SK-N-SH (cell line): ENCODE results near the gene DMRTB1. TPM values are rescaled to one million over a fixed set of nuclear protein-coding genes. Genes with fewer than 3 reads are reported as not detected.
A peak's percentile ranks its signal among the peaks of the same experiment; 100 is the strongest.

Experiments
- CTCF ChIA-PET: fragments of 300-600, 350-600 bp; formaldehyde crosslinking; extraction: SDS; loops from one replicate; lab custom pipeline; 2021; lab: Yijun Ruan, JAX
- POLR2A ChIA-PET: fragments of 350-600 bp; sonication (Branson Sonifier 250); formaldehyde crosslinking; extraction: SDS; loops from one replicate; lab custom pipeline; 2020; ENCODE audit warnings: antibody characterized with exemption, inconsistent platforms; lab: Yijun Ruan, JAX
- DNase-seq: peaks from one replicate; pipeline ENCODE4 v3.0.0; 2012
- H2AFZ ChIP-seq: fragments of 200-600 bp; sonication (generic); 2 replicates; pipeline ENCODE4 v1.8.1; 2016; ENCODE audit warnings: antibody characterized with exemption, mild to moderate bottlenecking, low read depth
- H3F3A ChIP-seq: fragments of 200-600 bp; sonication (generic); replicated peaks from 2 replicates; pipeline ENCODE3; 2016; ENCODE audit warnings: antibody characterized with exemption, mild to moderate bottlenecking; ENCODE audit not compliant: insufficient read depth
- H3K27ac ChIP-seq, 2 experiments: fragments of 200-500 bp in 1 of 2; fragments of 200-600 bp in 1 of 2; sonication (Bioruptor generic) in 1 of 2; sonication (generic), shearing (Covaris generic) in 1 of 2; 2 replicates each; pipeline versions ENCODE4 v1.5.1 to v1.6.1; 2014 to 2016; ENCODE audit warnings: low read depth in 2 of 2, inconsistent platforms in 1 of 2, low read length in 1 of 2, mild to moderate bottlenecking in 1 of 2, mixed read lengths in 1 of 2
- H3K27me3 ChIP-seq: fragments of 200-600 bp; sonication (generic), shearing (Covaris generic); 2 replicates; pipeline ENCODE4 v1.6.1; 2016; ENCODE audit warnings: mixed run types; ENCODE audit not compliant: insufficient read depth
- H3K36me3 ChIP-seq, 2 experiments: fragments of 200-500 bp in 1 of 2; fragments of 200-600 bp in 1 of 2; sonication (Bioruptor generic) in 1 of 2; sonication (generic) in 1 of 2; replicated peaks in 1 of 2; 2 replicates each; pipeline versions ENCODE3 to v1.5.1; 2014 to 2016; ENCODE audit warnings: low read length in 1 of 2, mild to moderate bottlenecking in 1 of 2; ENCODE audit not compliant: insufficient read depth in 2 of 2, control insufficient read depth in 1 of 2
- H3K4me1 ChIP-seq, 2 experiments: fragments of 200-500 bp in 1 of 2; fragments of 200-600 bp in 1 of 2; sonication (Bioruptor generic) in 1 of 2; sonication (generic), shearing (Covaris generic) in 1 of 2; 2 replicates each; pipeline versions ENCODE4 v1.5.1 to v1.6.1; 2014 to 2016; ENCODE audit warnings: low read depth in 1 of 2, low read length in 1 of 2, mixed run types in 1 of 2; ENCODE audit not compliant: insufficient read depth in 2 of 2, control insufficient read depth in 1 of 2
- H3K4me2 ChIP-seq: fragments of 200-600 bp; sonication (generic), shearing (Covaris generic); 2 replicates; pipeline ENCODE4 v1.6.1; 2017; ENCODE audit warnings: mixed run types
- H3K4me3 ChIP-seq, 2 experiments: fragments of 200-500 bp in 1 of 2; fragments of 200-600 bp in 1 of 2; sonication (Bioruptor generic) in 1 of 2; sonication (generic), shearing (Covaris generic) in 1 of 2; 2 replicates each; pipeline versions ENCODE4 v1.5.1 to v1.8.1; 2014 to 2016; ENCODE audit warnings: low read depth in 2 of 2, inconsistent platforms in 1 of 2, low read length in 1 of 2, mild to moderate bottlenecking in 1 of 2, mixed read lengths in 1 of 2, moderate library complexity in 1 of 2
- H3K79me2 ChIP-seq: fragments of 200-600 bp; sonication (generic); 2 replicates; pipeline ENCODE4 v1.8.1; 2017; ENCODE audit warnings: mild to moderate bottlenecking; ENCODE audit not compliant: insufficient read depth
- H3K9ac ChIP-seq: fragments of 200-600 bp; sonication (generic); 2 replicates; pipeline ENCODE4 v1.6.1; 2017; ENCODE audit warnings: mixed run types
- H3K9me2 ChIP-seq: fragments of 200-600 bp; sonication (generic); 2 replicates; pipeline ENCODE4 v1.6.1; 2017; ENCODE audit warnings: mixed run types
- H3K9me3 ChIP-seq: fragments of 200-600 bp; sonication (generic); 2 replicates; pipeline ENCODE4 v1.6.1; 2017; ENCODE audit warnings: mixed run types, mild to moderate bottlenecking, moderate library complexity
- H4K20me1 ChIP-seq: fragments of 200-600 bp; sonication (generic); 2 replicates; pipeline ENCODE4 v1.6.1; 2017; ENCODE audit warnings: mild to moderate bottlenecking, mixed run types; ENCODE audit not compliant: insufficient read depth
- CTCF ChIP-seq: fragments of 200-600 bp; sonication (generic); IDR thresholded peaks from 2 replicates; pipeline ENCODE4 v1.6.1; 2017; ENCODE audit warnings: antibody characterized with exemption, mild to moderate bottlenecking, moderate library complexity
- ELF1 ChIP-seq: IDR thresholded peaks from 2 replicates; pipeline ENCODE4 v1.4.0; 2012
- FOXM1 ChIP-seq: IDR thresholded peaks from 2 replicates; pipeline ENCODE4 v1.4.0; 2012; ENCODE audit warnings: low read depth, mild to moderate bottlenecking
- IRF3 ChIP-seq: fragments of 150-350 bp; IDR thresholded peaks from 2 replicates; pipeline ENCODE4 v1.6.1; 2016; ENCODE audit warnings: mild to moderate bottlenecking, low read depth, low read length
- MEF2A ChIP-seq: IDR thresholded peaks from 2 replicates; pipeline ENCODE4 v1.4.0; 2012; ENCODE audit warnings: low read depth, borderline replicate concordance
- RCOR1 ChIP-seq: fragments of 150-350 bp; IDR thresholded peaks from 2 replicates; pipeline ENCODE4 v1.6.1; 2017; ENCODE audit warnings: antibody characterized with exemption, low read length
- SMC3 ChIP-seq: IDR thresholded peaks from 2 replicates; pipeline ENCODE4 v1.6.1; 2012; ENCODE audit warnings: low read depth, low read length, improper control_type of control experiment
- TAF1 ChIP-seq: IDR thresholded peaks from 2 replicates; pipeline ENCODE4 v1.6.1; 2012; ENCODE audit warnings: low read depth, mild to moderate bottlenecking, low read length, moderate library complexity, borderline replicate concordance
- USF2 ChIP-seq: fragments of 150-350 bp; IDR thresholded peaks from 2 replicates; pipeline ENCODE4 v1.6.1; 2017; ENCODE audit warnings: antibody characterized with exemption, low read length, low read depth, borderline replicate concordance
- ZBTB33 ChIP-seq: IDR thresholded peaks from 2 replicates; pipeline ENCODE4 v1.4.0; 2012; ENCODE audit warnings: low read depth, borderline replicate concordance
- WGBS: methylation state at CpG from one replicate; pipeline ENCODE4 v1.1.6; 2017; ENCODE audit warnings: low lambda C conversion rate; 5-methylcytosine and 5-hydroxymethylcytosine counted together
- polyA plus RNA-seq, 3 experiments: library from polyadenylated mRNA; depleted of rRNA; stranded (reverse); fragments of >200 nt; gene quantifications; 2 replicates each; pipeline ENCODE4 v1.2.3, GENCODE V29; 2012
- TF ChIP-seq, protein P1 (sequence below): IDR thresholded peaks from 2 replicates; pipeline ENCODE4 v1.6.1; 2012; ENCODE audit warnings: mild to moderate bottlenecking, low read depth, low read length, moderate library complexity
- TF ChIP-seq, protein P2 (sequence below): IDR thresholded peaks from 2 replicates; pipeline ENCODE4 v1.4.0; 2012; ENCODE audit warnings: low read depth

Gene DMRTB1
- polyA plus RNA-seq, 1 of the 3 experiments (the other 2 are of a cell fraction) = not detected

GRCh38 chr1:53409695-53410094, 49.5 kb upstream of the DMRTB1 start:
- WGBS = 50% methylated on average over 2 of the region's 6 CpGs
- CTCF ChIA-PET = interaction anchor here (2.0 to 3.7 kb wide), 3 partner anchors 13 to 131 kb away, joined by 11 to 22 read pairs (median 19); no protein-coding TSS in a partner anchor
- peak overlapping the region; percentile 62 for H3K4me2 ChIP-seq
- no peaks in the 10 kb centered on the region for H3K27me3 ChIP-seq
- H4K20me1 ChIP-seq = no peaks in the 10 kb centered on the region
- H3K27ac ChIP-seq = no peak overlapping the region
- POLR2A ChIA-PET = interaction anchor here (0.9 kb wide), 1 partner anchor 13 kb away, joined by 3 read pairs; no protein-coding TSS in a partner anchor
- H3K9ac ChIP-seq = no peak overlapping the region
- TF ChIP-seq ZBTB33 (no peak), IRF3 (no peak), TAF1 (no peak), CTCF (no peak), MEF2A (no peak), SMC3 (no peak)
- no peak overlapping the region for H2AFZ ChIP-seq
- H3K79me2 ChIP-seq = no peaks in the 10 kb centered on the region
- H3K4me1 ChIP-seq = peaks cover 17 to 41% of the 10 kb centered on the region in 2 experiments; a peak in 3 of 4 replicates
- no peaks in the 10 kb centered on the region for H3K9me3 ChIP-seq
- H3K36me3 ChIP-seq = no peaks in the 10 kb centered on the region
- peak; percentile 51 for DNase-seq
- peaks cover 22% of the 10 kb centered on the region for H3F3A ChIP-seq
- H3K9me2 ChIP-seq = no peaks in the 10 kb centered on the region
- no peak overlapping the region for H3K4me3 ChIP-seq

DNA sequence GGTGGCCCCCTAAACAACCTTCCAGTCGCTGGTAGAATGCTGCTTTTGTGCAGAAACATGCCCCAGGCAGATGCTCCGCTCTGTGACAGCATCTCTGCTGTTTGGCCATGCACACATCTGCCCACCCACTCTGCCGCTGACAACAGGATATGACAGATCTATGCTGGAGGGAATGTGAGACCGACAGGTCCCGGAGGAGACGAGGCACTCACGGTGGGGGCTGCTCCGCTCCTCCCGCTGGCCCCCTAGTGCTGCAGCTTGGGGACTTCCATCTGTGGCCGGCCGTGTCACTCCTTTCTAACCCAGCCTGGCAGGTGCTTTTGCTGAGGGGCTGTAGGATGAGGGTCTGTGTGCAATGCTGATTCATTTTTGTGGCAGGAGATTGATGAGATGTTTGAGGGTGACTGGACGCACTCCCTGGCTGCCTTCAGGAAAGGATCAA, 49.1 kb upstream of the DMRTB1 start:
- Histone ChIP-seq H3K4me2 (peak overlapping the region; percentile 62), H3K27me3 (no peaks in the 10 kb centered on the region), H3K9ac (no peak overlapping the region), H3K9me3 (no peaks in the 10 kb centered on the region), H3F3A (peaks cover 22% of the 10 kb centered on the region), H2AFZ (no peak overlapping the region; the same call in 1 of the 2 replicates), H4K20me1 (no peaks in the 10 kb centered on the region), H3K4me1 (peaks cover 17 to 41% of the 10 kb centered on the region in 2 experiments; a peak in 3 of 4 replicates), H3K27ac (no peak overlapping the region), H3K4me3 (no peak overlapping the region), H3K36me3 (no peaks in the 10 kb centered on the region), H3K9me2 (no peaks in the 10 kb centered on the region), H3K79me2 (no peaks in the 10 kb centered on the region)
- DNase-seq = peak; percentile 79
- CTCF ChIA-PET = interaction anchor here (0.7 to 3.7 kb wide), 4 partner anchors 13 to 132 kb away, joined by 3 to 22 read pairs (median 15); no protein-coding TSS in a partner anchor
- POLR2A ChIA-PET = interaction anchor here (0.6 kb wide), 1 partner anchor 969 kb away, joined by 5 read pairs; no protein-coding TSS in a partner anchor
- 29% methylated on average over 10 of the region's 12 CpGs for WGBS
- TF ChIP-seq, protein P1, sequence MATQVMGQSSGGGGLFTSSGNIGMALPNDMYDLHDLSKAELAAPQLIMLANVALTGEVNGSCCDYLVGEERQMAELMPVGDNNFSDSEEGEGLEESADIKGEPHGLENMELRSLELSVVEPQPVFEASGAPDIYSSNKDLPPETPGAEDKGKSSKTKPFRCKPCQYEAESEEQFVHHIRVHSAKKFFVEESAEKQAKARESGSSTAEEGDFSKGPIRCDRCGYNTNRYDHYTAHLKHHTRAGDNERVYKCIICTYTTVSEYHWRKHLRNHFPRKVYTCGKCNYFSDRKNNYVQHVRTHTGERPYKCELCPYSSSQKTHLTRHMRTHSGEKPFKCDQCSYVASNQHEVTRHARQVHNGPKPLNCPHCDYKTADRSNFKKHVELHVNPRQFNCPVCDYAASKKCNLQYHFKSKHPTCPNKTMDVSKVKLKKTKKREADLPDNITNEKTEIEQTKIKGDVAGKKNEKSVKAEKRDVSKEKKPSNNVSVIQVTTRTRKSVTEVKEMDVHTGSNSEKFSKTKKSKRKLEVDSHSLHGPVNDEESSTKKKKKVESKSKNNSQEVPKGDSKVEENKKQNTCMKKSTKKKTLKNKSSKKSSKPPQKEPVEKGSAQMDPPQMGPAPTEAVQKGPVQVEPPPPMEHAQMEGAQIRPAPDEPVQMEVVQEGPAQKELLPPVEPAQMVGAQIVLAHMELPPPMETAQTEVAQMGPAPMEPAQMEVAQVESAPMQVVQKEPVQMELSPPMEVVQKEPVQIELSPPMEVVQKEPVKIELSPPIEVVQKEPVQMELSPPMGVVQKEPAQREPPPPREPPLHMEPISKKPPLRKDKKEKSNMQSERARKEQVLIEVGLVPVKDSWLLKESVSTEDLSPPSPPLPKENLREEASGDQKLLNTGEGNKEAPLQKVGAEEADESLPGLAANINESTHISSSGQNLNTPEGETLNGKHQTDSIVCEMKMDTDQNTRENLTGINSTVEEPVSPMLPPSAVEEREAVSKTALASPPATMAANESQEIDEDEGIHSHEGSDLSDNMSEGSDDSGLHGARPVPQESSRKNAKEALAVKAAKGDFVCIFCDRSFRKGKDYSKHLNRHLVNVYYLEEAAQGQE = no peak
- TF ChIP-seq FOXM1 = no peak
- TF ChIP-seq RCOR1 = no peak
- TF ChIP-seq ELF1 = no peak
- TF ChIP-seq ZBTB33 = no peak
- TF ChIP-seq, protein P2, sequence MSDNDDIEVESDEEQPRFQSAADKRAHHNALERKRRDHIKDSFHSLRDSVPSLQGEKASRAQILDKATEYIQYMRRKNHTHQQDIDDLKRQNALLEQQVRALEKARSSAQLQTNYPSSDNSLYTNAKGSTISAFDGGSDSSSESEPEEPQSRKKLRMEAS = no peak
- TF ChIP-seq USF2 = no peak
